ENCODE data around the gene LAMA4.

LAMA4 gene

GRCh38 chr6:112184951-112185350 lies 69.4 kb downstream of the LAMA4 start:
- DNase-seq (ENCODE audit: low spot score) = no peak

GRCh38 chr6:112183271-112183671 lies 71.1 kb downstream of the LAMA4 start:
- peak; percentile 9 for DNase-seq (ENCODE audit: low spot score)

GRCh38 chr6:112181130-112181529 lies 73.2 kb downstream of the LAMA4 start:
- no peak for DNase-seq (ENCODE audit: low spot score)

- peak; percentile 50 for DNase-seq (ENCODE audit: low spot score)
Measured at GRCh38 chr6:112180095-112180820, 74.1 kb downstream of the LAMA4 start.

GRCh38 chr6:112179631-112180030 lies 74.7 kb downstream of the LAMA4 start:
- DNase-seq (ENCODE audit: low spot score) = no peak

- no peak for DNase-seq (ENCODE audit: low spot score)
Measured at GRCh38 chr6:112178846-112179245, 75.5 kb downstream of the LAMA4 start.

- no peak for DNase-seq (ENCODE audit: low spot score)
Measured at GRCh38 chr6:112177092-112177491, 77.3 kb downstream of the LAMA4 start.

- no peak for DNase-seq (ENCODE audit: low spot score)
Measured at GRCh38 chr6:112176175-112176574, 78.2 kb downstream of the LAMA4 start.

GRCh38 chr6:112173221-112173804 lies 81.1 kb downstream of the LAMA4 start:
- DNase-seq (ENCODE audit: low spot score) = peak; percentile 16

- no peak for DNase-seq (ENCODE audit: low spot score)
Measured at GRCh38 chr6:112172540-112172939, 81.8 kb downstream of the LAMA4 start.

- no peak for DNase-seq (ENCODE audit: low spot score)
Measured at GRCh38 chr6:112169541-112169940, 84.8 kb downstream of the LAMA4 start.

- DNase-seq (ENCODE audit: low spot score) = peak; percentile 68
Measured at GRCh38 chr6:112163295-112164257, 90.8 kb downstream of the LAMA4 start.

GRCh38 chr6:112160745-112161144 lies 93.6 kb downstream of the LAMA4 start:
- DNase-seq (ENCODE audit: low spot score) = no peak

GRCh38 chr6:112156668-112157067 lies 97.7 kb downstream of the LAMA4 start:
- no peak for DNase-seq (ENCODE audit: low spot score)

GRCh38 chr6:112155886-112156285 lies 98.5 kb downstream of the LAMA4 start:
- no peak for DNase-seq (ENCODE audit: low spot score)

- DNase-seq (ENCODE audit: low spot score) = no peak
Measured at GRCh38 chr6:112154711-112155110, 99.7 kb downstream of the LAMA4 start.

- DNase-seq (ENCODE audit: low spot score) = peak; percentile 57
Measured at GRCh38 chr6:112153926-112154607, 100.3 kb downstream of the LAMA4 start.

- peak; percentile 16 for DNase-seq (ENCODE audit: low spot score)
Measured at GRCh38 chr6:112150363-112150762, 104.0 kb downstream of the LAMA4 start.

- DNase-seq (ENCODE audit: low spot score) = peak; percentile 34
Measured at GRCh38 chr6:112149719-112150263, 104.6 kb downstream of the LAMA4 start.

GRCh38 chr6:112149236-112149635 lies 105.1 kb downstream of the LAMA4 start:
- DNase-seq (ENCODE audit: low spot score) = no peak

- DNase-seq (ENCODE audit: low spot score) = no peak
Measured at GRCh38 chr6:112148103-112148502, 106.3 kb downstream of the LAMA4 start.

GRCh38 chr6:112145080-112145573 lies 109.2 kb downstream of the LAMA4 start:
- DNase-seq (ENCODE audit: low spot score) = no peak
